LNCaP clone FGC (cell line): ENCODE data around the gene SMLR1.

ENCODE experiments used
- DNase-seq: peaks from one replicate; pipeline ENCODE4 v3.0.0-alpha.2; 2011; ENCODE audit warnings: low read depth
- H3K4me3 ChIP-seq: 2 replicates; pipeline ENCODE4 v1.5.1; 2011; ENCODE audit warnings: mild to moderate bottlenecking, low read depth, low read length, control low read depth
- CTCF ChIP-seq: IDR thresholded peaks from 2 replicates; pipeline ENCODE4 v1.5.1; 2012; ENCODE audit warnings: mild to moderate bottlenecking; ENCODE audit not compliant: control insufficient read depth, insufficient read depth; ENCODE audit errors: extremely low read depth

Gene SMLR1

GRCh38 chr6:130851026-130851425 is 23.8 kb downstream of the SMLR1 start:
- DNase-seq = no peak
- no peak for TF ChIP-seq CTCF
- H3K4me3 ChIP-seq = no peak overlapping the region

GRCh38 chr6:130852844-130853554 is 25.8 kb downstream of the SMLR1 start:
- no peak for TF ChIP-seq CTCF
- DNase-seq = no peak
- H3K4me3 ChIP-seq = no peak overlapping the region

GRCh38 chr6:130853555-130854183 is 26.5 kb downstream of the SMLR1 start:
- H3K4me3 ChIP-seq = no peak overlapping the region
- no peak for DNase-seq
- no peak for TF ChIP-seq CTCF

- TF ChIP-seq CTCF = no peak
- H3K4me3 ChIP-seq = no peak overlapping the region
- no peak for DNase-seq
Measured at GRCh38 chr6:130858054-130858453, 30.8 kb downstream of the SMLR1 start.

GRCh38 chr6:130858498-130859160 is 31.4 kb downstream of the SMLR1 start:
- H3K4me3 ChIP-seq = no peak overlapping the region
- TF ChIP-seq CTCF = no peak
- no peak for DNase-seq

GRCh38 chr6:130859161-130859867 is 32.1 kb downstream of the SMLR1 start:
- no peak overlapping the region for H3K4me3 ChIP-seq
- no peak for TF ChIP-seq CTCF
- no peak for DNase-seq
